AG09309 (cell line): ENCODE results near the gene ANKS1A.
"Not testable (repeated sequence)": the region's sequence is repeated elsewhere in the genome, so short reads cannot be mapped to it uniquely, and the experiment has no call there.

ENCODE experiments used
- DNase-seq: peaks from one replicate; pipeline ENCODE4 v3.0.0-alpha.2; 2010; ENCODE audit warnings: low read depth
- H3K4me3 ChIP-seq: 2 replicates; pipeline ENCODE4 v1.5.1; 2011; ENCODE audit warnings: mild to moderate bottlenecking, low read depth, low read length, moderate library complexity; ENCODE audit not compliant: control insufficient read depth
- CTCF ChIP-seq: IDR thresholded peaks from 2 replicates; pipeline ENCODE4 v1.5.1; 2011; ENCODE audit warnings: mild to moderate bottlenecking, low read depth, low read length, inconsistent platforms; ENCODE audit not compliant: insufficient read depth, control insufficient read depth; ENCODE audit errors: missing control alignments

ANKS1A gene

GRCh38 chr6:34871853-34872252 is 17.2 kb upstream of the ANKS1A start:
- no peak for DNase-seq

GRCh38 chr6:34872332-34872731 is 16.7 kb upstream of the ANKS1A start:
- no peak for DNase-seq
- TF ChIP-seq CTCF = no peak
- H3K4me3 ChIP-seq = no peak overlapping the region

More at GRCh38 chr6:34871853-34872252, 17.2 kb upstream of the ANKS1A start:
- no peak for TF ChIP-seq CTCF
- H3K4me3 ChIP-seq = no peak overlapping the region

GRCh38 chr6:34875292-34876213 is 13.5 kb upstream of the ANKS1A start:
- no peak for TF ChIP-seq CTCF
- no peak for DNase-seq
- H3K4me3 ChIP-seq = no peak overlapping the region

- TF ChIP-seq CTCF = no peak
- no peak for DNase-seq
These were observed 12.6 kb upstream of the ANKS1A start for GRCh38 chr6:34876472-34876871.

GRCh38 chr6:34877259-34877658 is 11.8 kb upstream of the ANKS1A start:
- no peak for TF ChIP-seq CTCF
- no peak overlapping the region for H3K4me3 ChIP-seq
- no peak for DNase-seq

More at GRCh38 chr6:34876472-34876871, 12.6 kb upstream of the ANKS1A start:
- H3K4me3 ChIP-seq = no peak overlapping the region

- DNase-seq = no peak
- H3K4me3 ChIP-seq = no peak overlapping the region
- no peak for TF ChIP-seq CTCF
These were observed 11.1 kb upstream of the ANKS1A start for GRCh38 chr6:34877869-34878485.

- H3K4me3 ChIP-seq, DNase-seq: not testable (repeated sequence)
These were observed 5.0 kb upstream of the ANKS1A start for GRCh38 chr6:34884073-34884472.
